Colonic mucosa (tissue), 4 donors: Measurements from ENCODE around the gene SHF. TPM values are rescaled to one million over a fixed set of nuclear protein-coding genes. Genes with fewer than 3 reads are reported as not detected.

ENCODE experiments used
- DNase-seq: peaks from one replicate; pipeline ENCODE4 v3.0.0-alpha.2; 2020
- H3K27ac ChIP-seq: fragments of 200-600 bp; one replicate; pipeline ENCODE4 v1.8.0; 2021
- H3K27me3 ChIP-seq: fragments of 200-600 bp; one replicate; pipeline ENCODE4 v1.8.0; 2021
- H3K36me3 ChIP-seq: fragments of 200-600 bp; one replicate; pipeline ENCODE4 v1.8.0; 2021
- H3K4me1 ChIP-seq: fragments of 200-600 bp; one replicate; pipeline ENCODE4 v1.8.0; 2021; ENCODE audit warnings: mild to moderate bottlenecking
- H3K4me3 ChIP-seq: fragments of 200-600 bp; one replicate; pipeline ENCODE4 v1.8.0; 2021
- H3K9ac ChIP-seq, 2 donors: one replicate each; pipeline ENCODE4 v1.7.0; 2013; ENCODE audit warnings: control low read depth in 2 of 2, low read depth in 2 of 2, low read length in 2 of 2
- H3K9me3 ChIP-seq: fragments of 200-600 bp; one replicate; pipeline ENCODE4 v1.8.0; 2021
- CTCF ChIP-seq: fragments of 200-600 bp; IDR thresholded peaks from one replicate; pipeline ENCODE4 v1.8.0; 2022; ENCODE audit warnings: antibody characterized with exemption, mild to moderate bottlenecking
- intact Hi-C: fragments of 100-400 bp; cut with DNase I; formaldehyde crosslinking; loops from one replicate; pipeline ENCODE4 v1.14.1; 2022
- total RNA-seq, 2 donors: library from RNA; stranded (reverse); fragmentation: NEBNext Ultra II Directional in 1 of 2; extraction: Animal tissue kit (Norgen Biotek cat#: 25700) in 1 of 2; gene quantifications; one replicate each; pipeline ENCODE4 v1.2.1, GENCODE V29; 2021
- donor health status: healthy.
- donor health status: DM: no; HTN: no; CAD: no.
- donor health status: DM: no; HTN: no; CAD: no.

The SHF gene
- total RNA-seq, 2 donors from 2014 or later = 8.7 to 14.7 TPM

- TF ChIP-seq CTCF = no peak
- no peak for DNase-seq
- Histone ChIP-seq H3K4me3 (peak overlapping the region; percentile 65), H3K36me3 (no peaks in the 10 kb centered on the region), H3K27me3 (no peaks in the 10 kb centered on the region), H3K27ac (peak overlapping the region; percentile 97), H3K9ac (peak overlapping the region; percentile 86 to 93), H3K9me3 (no peaks in the 10 kb centered on the region), H3K4me1 (no peaks in the 10 kb centered on the region)
- intact Hi-C loops = loop anchor here (5.0 to 10.0 kb wide), 2 partner anchors 35 to 227 kb away; no protein-coding TSS in a partner anchor
Observed at GRCh38 chr15:45167631-45168205, 20.0 kb downstream of the SHF start.

DNA sequence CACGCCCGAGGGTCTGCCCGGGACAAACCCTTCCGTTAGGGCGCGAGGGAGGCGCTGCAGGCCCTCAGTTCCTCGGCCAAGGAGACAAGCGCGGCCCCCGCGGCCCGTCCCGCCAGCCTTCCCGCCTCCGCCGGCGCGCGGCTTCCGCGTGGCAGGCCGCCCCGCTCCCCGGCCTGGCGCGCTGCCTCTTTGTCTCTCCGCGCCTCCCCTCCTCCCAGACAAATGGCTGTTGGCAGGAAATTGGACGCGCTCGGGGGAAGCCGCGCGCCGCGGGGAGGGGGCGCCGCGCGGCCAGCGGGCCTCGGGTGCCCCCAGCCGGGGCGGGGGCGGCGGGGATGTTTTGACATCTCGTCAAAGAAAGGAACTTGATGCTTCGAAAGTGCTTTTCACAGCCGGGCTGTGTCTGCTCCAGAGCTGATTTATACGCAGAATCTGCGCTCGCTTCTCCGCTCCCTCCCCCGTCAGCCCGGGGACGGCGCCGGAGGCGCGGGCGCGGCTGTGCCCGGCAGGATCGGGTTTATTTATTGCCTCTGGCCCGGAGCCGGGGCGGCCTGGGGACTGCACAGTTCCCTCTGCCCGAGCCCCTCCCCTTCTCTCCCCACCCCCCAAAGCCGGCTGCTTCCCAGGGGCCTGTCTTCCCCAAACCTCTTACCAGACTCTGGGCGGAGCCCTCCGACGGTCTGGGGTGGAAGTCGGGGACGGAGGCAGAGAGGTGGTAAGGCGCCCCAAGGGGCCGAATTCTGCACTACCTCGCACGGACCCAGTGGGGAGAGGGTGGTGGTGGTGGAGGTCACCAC lies 20.7 kb downstream of the SHF start:
- H3K9me3 ChIP-seq = no peaks in the 10 kb centered on the region

DNA sequence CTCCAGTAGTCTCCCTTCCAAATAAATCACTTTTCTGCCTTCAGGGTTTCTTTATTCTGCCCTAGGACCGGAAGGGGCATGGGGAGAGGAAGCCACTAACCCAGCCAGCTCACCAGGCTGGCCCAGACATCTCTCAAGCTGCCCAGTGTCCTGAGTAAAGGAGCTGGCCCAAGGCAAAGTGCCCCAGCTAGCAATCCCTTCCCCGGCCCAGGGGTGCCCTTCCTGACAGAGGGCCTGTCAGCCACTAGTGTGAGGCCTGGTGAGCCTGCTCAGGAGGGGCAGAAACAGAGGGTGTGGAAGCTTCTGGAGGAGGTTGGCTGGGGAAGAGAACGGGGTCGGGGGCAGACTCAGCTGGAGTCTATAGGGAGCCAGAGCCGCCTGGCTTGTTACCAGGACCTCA lies 22.2 kb downstream of the SHF start:
- no peak for DNase-seq
- no peaks in the 10 kb centered on the region for H3K4me1 ChIP-seq
- no peak overlapping the region for H3K27ac ChIP-seq
- TF ChIP-seq CTCF = no peak
- no peaks in the 10 kb centered on the region for H3K36me3 ChIP-seq
- no peaks in the 10 kb centered on the region for H3K9me3 ChIP-seq
- intact Hi-C loops = loop anchor here (5.0 to 10.0 kb wide), 2 partner anchors 37 to 229 kb away; no protein-coding TSS in a partner anchor
- H3K27me3 ChIP-seq = no peaks in the 10 kb centered on the region
- no peak overlapping the region for H3K4me3 ChIP-seq
- H3K9ac ChIP-seq = peak overlapping the region in 1 of 2 donors; percentile 2

More for the DNA sequence above, 20.7 kb downstream of the SHF start:
- H3K27ac ChIP-seq = peak overlapping the region; percentile 97
- peak overlapping the region; percentile 65 for H3K4me3 ChIP-seq
- no peaks in the 10 kb centered on the region for H3K27me3 ChIP-seq
- DNase-seq = peak; percentile 86
- intact Hi-C loops = loop anchor here (5.0 to 10.0 kb wide), 2 partner anchors 35 to 228 kb away; no protein-coding TSS in a partner anchor
- H3K36me3 ChIP-seq = no peaks in the 10 kb centered on the region
- peak overlapping the region; percentile 86 to 93 for H3K9ac ChIP-seq
- H3K4me1 ChIP-seq = no peaks in the 10 kb centered on the region
- peak; percentile 57 for TF ChIP-seq CTCF

- no peaks in the 10 kb centered on the region for H3K4me1 ChIP-seq
- intact Hi-C loops = loop anchor here (5.0 to 10.0 kb wide), 2 partner anchors 37 to 230 kb away; no protein-coding TSS in a partner anchor
Observed at GRCh38 chr15:45164914-45165313, 22.9 kb downstream of the SHF start.

More at GRCh38 chr15:45164914-45165313, 22.9 kb downstream of the SHF start:
- H3K27me3 ChIP-seq = no peaks in the 10 kb centered on the region
- no peak overlapping the region for H3K27ac ChIP-seq
- no peaks in the 10 kb centered on the region for H3K36me3 ChIP-seq
- no peak overlapping the region for H3K9ac ChIP-seq
- no peak for DNase-seq
- no peak for TF ChIP-seq CTCF
- no peak overlapping the region for H3K4me3 ChIP-seq
- H3K9me3 ChIP-seq = no peaks in the 10 kb centered on the region
